H1 (cell line): ENCODE data around the gene STEAP1B. TPM values are rescaled to one million over a fixed set of nuclear protein-coding genes. Genes with fewer than 3 reads are reported as not detected.

Experiments
- ATF2 ChIP-seq: IDR thresholded peaks from 2 replicates; pipeline ENCODE4 v1.6.1; 2012; ENCODE audit warnings: low read length, inconsistent platforms
- SIX5 ChIP-seq: IDR thresholded peaks from 2 replicates; pipeline ENCODE4 v1.6.1; 2011; ENCODE audit warnings: mild to moderate bottlenecking, low read depth, low read length
- polyA plus RNA-seq, 7 experiments: library from polyadenylated mRNA; depleted of rRNA in 3 of 7; stranded (reverse) in 5 of 7; unstranded in 2 of 7; fragments of >200 nt in 5 of 7; fragments of 200-250 nt in 2 of 7; gene quantifications; 1 replicate in 5 of 7; 2 replicates in 1 of 7; 4 replicates in 1 of 7; pipeline versions ENCODE4 v1.2.1 to v1.2.3, GENCODE V29; 2011 to 2013; ENCODE audit warnings: missing spikeins in 2 of 7, mixed read lengths in 2 of 7
- total RNA-seq: library from RNA; stranded (reverse); fragmentation: NEBNext Ultra II Directional; extraction: Animal tissue kit (Norgen Biotek cat#: 25700); gene quantifications from 2 replicates; pipeline ENCODE4 v1.2.1, GENCODE V29; 2021

Gene STEAP1B
- total and polyA plus RNA-seq, 2 of the 8 experiments (the other 6 are each of a cell fraction or from before 2014, with no cell fraction given), result 5.4 to 8.7 TPM

GRCh38 chr7:22400936-22401553 lies 98.9 kb downstream of the STEAP1B start (continued):
- TF ChIP-seq ATF2 (no peak), SIX5 (no peak)
